ENCODE results near the gene IPO9. TPM values are rescaled to one million over a fixed set of nuclear protein-coding genes. Genes with fewer than 3 reads are reported as not detected.
"Not testable (repeated sequence)": the region's sequence is repeated elsewhere in the genome, so short reads cannot be mapped to it uniquely, and the experiment has no call there.

Gene IPO9
- total RNA-seq, 1 experiment from 2014 or later = 25.9 TPM

DNA sequence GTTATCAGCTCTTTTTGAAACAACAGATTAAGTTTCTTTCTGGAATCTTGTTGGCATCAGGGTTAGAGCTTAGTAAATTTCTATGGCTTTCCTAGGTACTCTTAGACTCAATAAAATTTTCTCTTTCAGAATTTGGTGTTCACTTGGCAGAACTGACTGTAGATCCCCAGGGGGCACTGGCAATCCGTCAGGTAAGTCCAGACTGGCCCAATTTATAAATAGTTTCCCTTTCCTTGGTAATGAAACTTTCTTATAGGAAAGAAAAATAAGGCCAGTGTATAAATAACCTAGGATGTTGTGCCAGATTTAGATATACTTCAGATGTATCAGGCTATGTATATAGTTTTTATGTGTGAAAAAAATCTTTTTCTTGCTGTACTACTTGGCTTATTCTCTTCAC, 18.2 kb downstream of the IPO9 start:
- Histone ChIP-seq H3K27ac (no peak overlapping the region), H3K4me1 (replicated peaks) (peaks cover 21% of the 10 kb centered on the region), H3K4me3 (no peak overlapping the region), H3K27me3 (replicated peaks) (no peaks in the 10 kb centered on the region), H3K36me3 (peaks cover 43% of the 10 kb centered on the region), H3K9me3 (replicated peaks) (no peaks in the 10 kb centered on the region)
- no peak for DNase-seq (ENCODE audit: low read depth in 1 of 2, low spot score in 2 of 2)

DNA sequence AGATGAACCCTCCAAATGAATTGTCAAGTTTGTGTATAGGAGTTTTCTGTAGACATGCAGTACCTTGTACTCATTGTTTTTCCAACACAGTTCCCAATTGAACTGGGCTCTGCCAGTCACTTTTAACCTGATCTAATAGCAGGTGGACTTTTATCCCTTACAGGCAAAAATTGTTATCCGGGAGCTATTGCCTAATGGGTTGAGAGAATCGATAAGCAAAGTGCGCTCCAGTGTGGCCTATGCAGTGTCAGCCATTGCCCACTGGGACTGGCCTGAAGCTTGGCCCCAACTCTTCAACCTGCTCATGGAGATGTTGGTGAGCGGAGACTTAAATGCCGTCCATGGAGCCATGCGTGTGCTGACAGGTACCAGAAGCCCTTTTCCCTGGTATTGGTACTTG, 19.3 kb downstream of the IPO9 start:
- DNase-seq (ENCODE audit: low read depth in 1 of 2, low spot score in 2 of 2) = no peak
- Histone ChIP-seq H3K36me3 (peaks cover 54% of the 10 kb centered on the region), H3K27ac (no peak overlapping the region), H3K4me3 (no peak overlapping the region), H3K27me3 (replicated peaks) (no peaks in the 10 kb centered on the region), H3K4me1 (replicated peaks) (peaks cover 21% of the 10 kb centered on the region), H3K9me3 (replicated peaks) (no peaks in the 10 kb centered on the region)

DNA sequence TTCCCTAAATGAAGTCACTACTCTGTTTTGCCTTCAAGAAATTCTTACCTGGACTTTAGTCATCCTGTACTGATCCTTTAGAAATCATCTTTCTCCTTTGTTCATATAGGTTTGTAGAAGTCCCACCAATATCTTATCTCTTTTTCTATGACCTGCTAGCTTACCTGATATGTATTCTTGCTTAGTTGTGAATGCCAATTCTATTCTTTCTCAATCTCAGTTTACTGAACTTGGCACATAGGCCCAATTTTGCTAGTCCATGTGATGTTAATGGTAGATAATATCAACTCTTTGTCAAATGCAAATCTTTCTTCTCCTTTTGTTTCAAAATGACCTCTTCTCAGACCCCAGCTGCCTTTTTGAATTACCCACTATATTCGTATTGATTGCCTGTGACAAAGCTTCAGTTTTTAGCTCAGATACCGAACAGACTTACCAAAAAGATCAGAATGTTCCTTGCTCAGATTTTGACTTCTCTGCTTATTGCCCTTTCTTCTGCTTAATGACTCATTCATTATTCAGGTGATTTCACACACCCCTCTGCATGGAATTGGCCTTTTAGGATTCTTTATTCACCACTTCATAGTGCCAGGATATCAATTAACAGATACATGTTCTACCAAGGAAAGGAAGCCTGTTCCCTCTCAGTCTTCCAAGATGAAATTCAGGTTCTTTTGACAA, 20.6 kb downstream of the IPO9 start:
- no peak overlapping the region for H3K4me3 ChIP-seq
- peaks cover 67% of the 10 kb centered on the region for H3K36me3 ChIP-seq
- no peaks in the 10 kb centered on the region for H3K9me3 ChIP-seq (replicated peaks)
- H3K27me3 ChIP-seq (replicated peaks) = no peaks in the 10 kb centered on the region
- no peak for DNase-seq (ENCODE audit: low read depth in 1 of 2, low spot score in 2 of 2)
- H3K27ac ChIP-seq = peak overlapping the region; percentile 67
- peaks cover 21% of the 10 kb centered on the region for H3K4me1 ChIP-seq (replicated peaks)

DNA sequence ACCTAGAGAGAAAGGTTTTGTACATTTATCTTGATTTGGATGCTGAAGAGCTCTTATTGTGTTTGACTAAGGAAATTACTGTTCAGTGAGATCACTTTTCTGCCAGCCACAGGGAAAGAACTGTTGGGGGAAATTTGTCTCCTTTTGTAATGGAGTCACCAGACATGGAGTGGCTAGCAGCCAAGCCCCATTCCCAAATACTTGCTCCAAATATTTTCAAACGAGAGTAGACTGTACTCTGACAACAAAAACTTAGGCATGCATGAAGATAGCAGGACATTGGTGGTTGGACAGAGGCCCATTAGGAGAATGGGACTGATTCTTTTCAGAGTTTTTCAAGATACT, 21.1 kb downstream of the IPO9 start:
- H3K27ac ChIP-seq = peak overlapping the region; percentile 67
- no peaks in the 10 kb centered on the region for H3K9me3 ChIP-seq (replicated peaks)
- H3K4me3 ChIP-seq = no peak overlapping the region
- peaks cover 21% of the 10 kb centered on the region for H3K4me1 ChIP-seq (replicated peaks)
- H3K36me3 ChIP-seq = peaks cover 72% of the 10 kb centered on the region
- H3K27me3 ChIP-seq (replicated peaks) = no peaks in the 10 kb centered on the region
- peak; percentile 74 to 87 for DNase-seq (ENCODE audit: low read depth in 1 of 2, low spot score in 2 of 2)

DNA sequence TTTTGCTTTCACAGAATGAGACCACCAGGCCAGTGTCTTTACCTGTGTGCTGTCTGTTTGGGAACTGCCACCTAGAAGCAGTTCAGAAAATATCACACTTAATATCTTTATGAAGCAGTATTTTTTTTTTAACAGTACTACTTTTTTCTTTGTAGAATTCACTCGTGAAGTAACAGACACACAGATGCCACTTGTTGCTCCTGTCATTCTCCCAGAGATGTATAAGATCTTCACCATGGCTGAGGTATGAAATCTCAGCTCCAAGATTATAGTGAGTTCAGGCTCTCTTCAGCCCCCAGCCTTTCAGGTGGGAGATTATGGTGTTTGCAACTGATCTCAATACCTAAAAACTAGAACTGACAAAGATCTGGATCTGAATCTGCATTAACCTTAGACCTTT, 23.0 kb downstream of the IPO9 start:
- Histone ChIP-seq H3K9me3 (replicated peaks) (no peaks in the 10 kb centered on the region), H3K36me3 (peaks cover 87% of the 10 kb centered on the region), H3K27me3 (replicated peaks) (no peaks in the 10 kb centered on the region), H3K4me3 (no peak overlapping the region), H3K27ac (no peak overlapping the region), H3K4me1 (replicated peaks) (peaks cover 18% of the 10 kb centered on the region)
- no peak for DNase-seq (ENCODE audit: low read depth in 1 of 2, low spot score in 2 of 2)

DNA sequence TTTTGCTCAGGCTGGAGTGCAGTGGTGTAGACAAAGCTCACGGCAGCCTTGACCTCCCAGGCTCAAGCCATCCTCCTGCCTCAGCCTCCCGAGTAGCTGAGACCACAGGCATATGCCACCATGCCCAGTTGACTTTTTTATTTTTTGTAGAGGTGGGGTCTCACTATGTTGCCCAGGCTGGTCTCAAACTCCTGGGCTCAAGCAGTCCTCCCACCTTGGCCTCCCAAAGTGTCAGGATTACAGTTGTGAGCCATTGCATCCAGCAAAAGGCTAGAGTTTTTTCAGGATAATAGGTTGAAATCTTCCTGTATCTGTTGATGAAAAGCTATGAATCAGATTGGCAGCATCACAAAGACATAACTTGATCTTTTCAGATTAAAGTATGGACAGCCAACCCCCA, 27.8 kb downstream of the IPO9 start:
- not testable (repeated sequence) for H3K27ac ChIP-seq; DNase-seq (ENCODE audit: low read depth in 1 of 2, low spot score in 2 of 2); H3K4me1 ChIP-seq (replicated peaks); H3K27me3 ChIP-seq (replicated peaks); H3K9me3 ChIP-seq (replicated peaks); H3K4me3 ChIP-seq
- H3K36me3 ChIP-seq = peaks cover 95% of the 10 kb centered on the region

DNA sequence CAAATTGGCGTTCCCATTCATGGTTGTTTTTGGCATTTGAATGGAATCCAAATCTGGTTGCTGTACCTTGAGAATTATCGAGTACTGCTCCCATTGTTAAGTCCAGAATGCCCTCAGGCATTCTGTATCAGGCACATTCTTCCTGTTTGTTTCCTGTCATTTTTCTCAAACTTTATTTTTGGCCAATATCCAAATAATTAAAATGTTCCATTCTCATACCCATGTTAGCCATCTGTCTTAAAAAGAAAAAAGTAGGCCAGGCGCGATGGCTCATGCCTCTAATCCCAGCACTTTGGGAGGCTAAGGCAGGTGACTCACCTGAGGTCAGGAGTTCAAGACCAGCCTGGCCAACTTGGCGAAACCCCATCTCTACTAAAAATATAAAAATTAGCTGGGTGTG, 30.5 kb downstream of the IPO9 start:
- H3K4me3 ChIP-seq = no peak overlapping the region
- no peak for DNase-seq (ENCODE audit: low read depth in 1 of 2, low spot score in 2 of 2)
- H3K4me1 ChIP-seq (replicated peaks) = no peaks in the 10 kb centered on the region
- no peak overlapping the region for H3K27ac ChIP-seq
- peaks cover 87% of the 10 kb centered on the region for H3K36me3 ChIP-seq
- no peaks in the 10 kb centered on the region for H3K9me3 ChIP-seq (replicated peaks)
- no peaks in the 10 kb centered on the region for H3K27me3 ChIP-seq (replicated peaks)

DNA sequence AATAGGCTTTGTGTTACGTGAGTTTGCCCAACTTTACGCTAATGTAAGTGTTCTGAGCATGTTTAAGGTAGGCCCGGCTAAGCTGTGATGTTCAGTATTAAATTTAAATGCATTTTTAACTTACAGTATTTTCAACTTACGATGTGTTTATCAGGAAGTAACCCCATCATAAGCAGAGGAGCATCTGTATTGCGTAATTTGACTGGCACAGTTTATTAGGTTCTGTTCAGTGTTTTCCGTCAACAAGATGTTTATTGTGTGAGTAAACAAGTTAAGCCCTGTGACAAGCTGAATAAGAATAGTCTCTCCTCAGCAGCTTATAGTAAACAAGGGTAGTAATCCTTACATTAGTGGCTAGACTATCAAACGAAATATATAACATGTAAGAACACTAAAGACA, 32.5 kb downstream of the IPO9 start:
- H3K27me3 ChIP-seq (replicated peaks) = no peaks in the 10 kb centered on the region
- H3K4me3 ChIP-seq = no peak overlapping the region
- peaks cover 82% of the 10 kb centered on the region for H3K36me3 ChIP-seq
- H3K9me3 ChIP-seq (replicated peaks) = no peaks in the 10 kb centered on the region
- no peak overlapping the region for H3K27ac ChIP-seq
- H3K4me1 ChIP-seq (replicated peaks) = no peaks in the 10 kb centered on the region
- no peak for DNase-seq (ENCODE audit: low read depth in 1 of 2, low spot score in 2 of 2)

DNA sequence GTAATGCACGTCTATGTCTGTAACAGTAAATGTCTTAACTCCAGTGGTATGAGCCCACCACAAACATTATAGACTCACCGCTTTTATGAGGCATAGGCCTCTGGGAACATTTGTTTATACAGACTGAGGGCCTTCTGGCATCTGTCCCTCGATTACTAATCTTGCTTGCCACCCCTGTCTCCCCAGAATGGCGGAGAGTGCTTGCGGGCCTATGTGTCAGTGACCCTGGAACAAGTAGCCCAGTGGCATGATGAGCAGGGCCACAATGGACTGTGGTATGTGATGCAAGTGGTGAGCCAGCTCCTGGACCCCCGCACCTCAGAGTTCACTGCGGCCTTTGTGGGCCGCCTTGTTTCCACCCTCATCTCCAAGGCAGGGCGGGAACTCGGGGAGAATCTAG, 41.4 kb downstream of the IPO9 start:
- Histone ChIP-seq H3K27me3 (replicated peaks) (no peaks in the 10 kb centered on the region), H3K4me1 (replicated peaks) (0 out of 2 replicates have a peak, but pooled peaks cover 4% of the 10 kb centered on the region), H3K36me3 (peaks cover 88% of the 10 kb centered on the region), H3K9me3 (replicated peaks) (no peaks in the 10 kb centered on the region), H3K4me3 (no peak overlapping the region), H3K27ac (no peak overlapping the region)
- DNase-seq (ENCODE audit: low read depth in 1 of 2, low spot score in 2 of 2) = no peak

DNA sequence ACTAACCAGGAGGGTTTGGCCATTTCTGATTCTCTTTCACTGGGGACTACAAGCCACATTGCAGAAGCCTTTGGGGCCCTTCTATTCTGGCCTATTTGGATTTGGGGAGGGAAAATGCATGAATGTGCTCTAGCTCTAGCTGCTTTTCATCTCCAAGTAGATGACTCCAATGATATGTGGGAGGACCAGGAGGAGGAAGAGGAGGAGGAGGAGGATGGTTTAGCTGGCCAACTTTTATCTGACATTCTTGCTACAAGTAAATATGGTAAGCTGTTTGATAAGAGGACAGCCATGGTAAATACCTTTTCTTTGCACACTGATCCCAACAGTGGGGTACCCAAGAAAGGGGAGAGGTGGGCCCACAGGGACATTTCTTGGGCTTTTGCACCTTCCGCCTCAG, 45.7 kb downstream of the IPO9 start:
- Histone ChIP-seq H3K4me3 (no peak overlapping the region), H3K27ac (no peak overlapping the region), H3K36me3 (peaks cover 83% of the 10 kb centered on the region), H3K4me1 (replicated peaks) (0 out of 2 replicates have a peak, but pooled peaks cover 4% of the 10 kb centered on the region), H3K9me3 (replicated peaks) (no peaks in the 10 kb centered on the region), H3K27me3 (replicated peaks) (no peaks in the 10 kb centered on the region)
- DNase-seq (ENCODE audit: low read depth in 1 of 2, low spot score in 2 of 2) = no peak

DNA sequence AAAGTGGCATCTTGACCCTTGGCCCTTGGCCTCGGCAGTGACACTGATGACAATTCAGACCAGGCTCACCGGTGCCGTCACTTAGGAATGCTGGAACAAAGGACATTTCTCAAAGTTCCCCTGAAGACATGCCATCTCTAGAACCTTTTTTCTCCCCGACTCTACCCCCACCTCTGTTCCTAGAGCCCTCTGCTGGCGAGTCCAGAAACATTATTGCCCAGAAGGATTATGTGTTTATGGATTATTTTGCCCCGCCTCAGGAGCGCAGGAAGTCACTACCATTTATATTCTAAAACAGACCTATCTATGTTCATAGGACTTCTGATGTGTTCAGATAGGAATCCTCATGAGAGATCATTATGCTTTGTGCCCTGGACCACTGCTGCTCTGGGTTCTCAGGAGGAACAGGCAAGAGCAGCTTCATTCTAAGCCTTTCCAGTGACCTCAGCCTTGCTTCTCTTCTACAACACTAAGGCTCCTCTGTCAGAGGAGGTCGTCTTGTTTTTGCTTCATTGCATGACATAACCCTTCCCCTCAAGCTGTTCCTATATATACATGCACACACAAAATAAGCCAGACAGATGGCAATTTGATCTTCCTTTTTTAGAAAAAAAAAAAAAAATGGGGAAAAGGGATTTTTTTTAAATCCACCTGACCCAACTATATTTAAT, 47.3 kb downstream of the IPO9 start:
- Histone ChIP-seq H3K4me3 (no peak overlapping the region), H3K27me3 (replicated peaks) (no peaks in the 10 kb centered on the region), H3K4me1 (replicated peaks) (no peaks in the 10 kb centered on the region), H3K36me3 (peaks cover 67% of the 10 kb centered on the region), H3K9me3 (replicated peaks) (no peaks in the 10 kb centered on the region), H3K27ac (no peak overlapping the region)
- DNase-seq (ENCODE audit: low read depth in 1 of 2, low spot score in 2 of 2) = no peak

DNA sequence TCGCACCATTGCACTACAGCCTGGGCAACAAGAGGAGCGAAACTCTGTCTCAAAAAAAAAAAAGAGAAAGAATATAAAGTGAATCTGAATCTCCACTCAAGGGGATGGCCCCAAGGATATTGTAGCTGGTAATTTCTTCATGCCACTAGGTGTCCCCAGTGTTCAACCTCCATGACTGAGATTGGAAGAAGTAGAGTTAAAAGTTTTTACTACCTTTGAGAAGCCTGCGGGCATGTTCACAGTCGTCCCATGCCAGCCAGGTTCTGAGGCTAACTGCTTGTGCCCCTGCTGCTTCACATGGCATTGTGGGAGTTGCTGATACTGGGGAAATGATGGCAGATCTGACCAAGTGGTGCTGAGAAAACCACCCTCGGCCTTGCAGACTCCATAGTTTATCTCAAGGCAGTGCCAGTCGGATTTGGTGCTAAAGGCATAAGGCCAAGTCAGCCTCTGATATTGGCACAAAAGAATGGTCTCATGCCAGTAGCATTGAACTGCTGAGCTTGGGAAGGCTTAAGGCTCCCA, 49.0 kb downstream of the IPO9 start:
- no peaks in the 10 kb centered on the region for H3K27me3 ChIP-seq (replicated peaks)
- no peaks in the 10 kb centered on the region for H3K9me3 ChIP-seq (replicated peaks)
- peak in 1 of 2 experiments; percentile 49 for DNase-seq (ENCODE audit: low read depth in 1 of 2, low spot score in 2 of 2)
- peaks cover 50% of the 10 kb centered on the region for H3K36me3 ChIP-seq
- H3K4me3 ChIP-seq = no peak overlapping the region
- no peak overlapping the region for H3K27ac ChIP-seq
- H3K4me1 ChIP-seq (replicated peaks) = peaks cover 6% of the 10 kb centered on the region

DNA sequence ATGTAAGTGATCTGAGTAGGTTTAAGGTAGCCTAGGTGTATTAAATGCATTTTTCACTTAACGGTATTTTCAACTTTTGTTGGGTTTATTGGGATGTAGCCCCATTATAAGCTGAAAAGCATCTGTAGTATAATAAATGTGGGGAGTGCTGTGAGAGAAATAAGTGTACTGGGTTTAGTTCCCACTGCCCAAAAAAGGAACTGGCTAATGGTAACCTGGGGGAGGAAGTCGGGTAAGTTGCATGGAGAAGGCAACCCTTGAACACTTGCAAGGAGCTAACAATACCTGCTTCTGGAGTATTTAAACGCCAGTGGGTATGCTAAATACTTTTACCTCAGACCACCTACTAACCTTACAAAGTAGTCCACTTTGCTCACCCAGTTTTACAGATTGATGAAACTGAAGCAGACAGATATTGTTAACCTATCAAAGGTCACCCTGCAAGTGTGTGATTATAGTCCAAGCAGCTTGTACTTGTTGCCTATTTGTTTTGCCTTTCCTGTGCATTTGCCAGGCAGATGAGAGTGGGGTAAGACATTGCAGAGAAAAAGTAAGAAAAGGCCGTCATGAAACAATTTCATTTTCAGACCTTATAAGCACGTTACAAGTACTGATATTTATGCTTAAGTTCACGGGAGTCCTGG, 52.1 kb downstream of the IPO9 start:
- H3K4me3 ChIP-seq = no peak overlapping the region
- H3K9me3 ChIP-seq (replicated peaks) = no peaks in the 10 kb centered on the region
- no peak for DNase-seq (ENCODE audit: low read depth in 1 of 2, low spot score in 2 of 2)
- no peak overlapping the region for H3K27ac ChIP-seq
- peaks cover 26% of the 10 kb centered on the region for H3K36me3 ChIP-seq
- no peaks in the 10 kb centered on the region for H3K27me3 ChIP-seq (replicated peaks)
- peaks cover 30% of the 10 kb centered on the region for H3K4me1 ChIP-seq (replicated peaks)

DNA sequence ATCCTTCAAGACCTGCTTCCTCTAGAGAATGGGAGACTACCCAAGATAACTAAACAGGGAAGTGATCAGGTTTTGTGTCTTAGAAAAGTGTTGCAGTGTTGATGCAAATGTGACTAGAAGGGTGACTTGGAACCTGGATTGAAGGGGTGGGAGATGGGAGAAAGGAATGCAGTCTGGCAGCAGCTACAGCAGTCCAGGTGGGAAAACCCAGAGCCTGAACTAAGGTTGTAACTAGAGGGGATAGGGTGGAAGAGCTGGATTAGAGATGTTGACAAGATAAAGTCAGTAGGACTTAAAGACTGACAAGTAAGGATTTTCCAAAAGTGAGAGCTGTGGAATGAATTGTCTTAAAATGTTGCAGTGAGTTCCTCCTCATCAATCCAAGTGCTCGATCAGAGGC, 52.7 kb downstream of the IPO9 start:
- H3K4me3 ChIP-seq = no peak overlapping the region
- H3K27ac ChIP-seq = no peak overlapping the region
- H3K9me3 ChIP-seq (replicated peaks) = no peaks in the 10 kb centered on the region
- no peak for DNase-seq (ENCODE audit: low read depth in 1 of 2, low spot score in 2 of 2)
- H3K27me3 ChIP-seq (replicated peaks) = no peaks in the 10 kb centered on the region
- H3K4me1 ChIP-seq (replicated peaks) = peaks cover 30% of the 10 kb centered on the region
- H3K36me3 ChIP-seq = peaks cover 20% of the 10 kb centered on the region

Measured in SJSA1 (cell line).